GM19328 (cell line): ENCODE results near the gene ZFYVE9.
"Not testable (repeated sequence)": the region's sequence is repeated elsewhere in the genome, so short reads cannot be mapped to it uniquely, and the experiment has no call there.

Source experiments
- ATAC-seq: cut with Tn5 transposase; IDR thresholded peaks from one replicate; pipeline ENCODE4 v1.9.1; 2021; ENCODE audit warnings: mild to moderate bottlenecking, moderate library complexity; ENCODE audit not compliant: unreplicated experiment

Gene ZFYVE9

GRCh38 chr1:52141513-52142219 is at the start of gene ZFYVE9:
TSS of gene ZFYVE9 (plus strand) at chr1:52142089. CDS start at chr1:52233207, 91,118 bp downstream.
- peak; percentile 63 for ATAC-seq

GRCh38 chr1:52094300-52094699 is 47.6 kb upstream of the ZFYVE9 start:
- ATAC-seq = not testable (repeated sequence)

GRCh38 chr1:52096216-52096615 is 45.7 kb upstream of the ZFYVE9 start:
- no peak for ATAC-seq

- ATAC-seq = no peak
These were observed 43.6 kb upstream of the ZFYVE9 start for GRCh38 chr1:52098139-52098871.

GRCh38 chr1:52102336-52103013 is 39.4 kb upstream of the ZFYVE9 start:
- ATAC-seq = no peak

GRCh38 chr1:52111492-52111891 is 30.4 kb upstream of the ZFYVE9 start:
- no peak for ATAC-seq

GRCh38 chr1:52112489-52112888 is 29.4 kb upstream of the ZFYVE9 start:
- ATAC-seq = no peak

GRCh38 chr1:52119301-52120079 is 22.4 kb upstream of the ZFYVE9 start:
- ATAC-seq = no peak

GRCh38 chr1:52122384-52122783 is 19.5 kb upstream of the ZFYVE9 start:
- ATAC-seq = no peak

GRCh38 chr1:52123622-52124021 is 18.3 kb upstream of the ZFYVE9 start:
- no peak for ATAC-seq

- ATAC-seq = no peak
These were observed 16.0 kb upstream of the ZFYVE9 start for GRCh38 chr1:52125736-52126359.

- ATAC-seq = no peak
These were observed 14.4 kb upstream of the ZFYVE9 start for GRCh38 chr1:52127181-52128180.

- ATAC-seq = no peak
These were observed 1.9 kb upstream of the ZFYVE9 start for GRCh38 chr1:52139817-52140540.

- no peak for ATAC-seq
These were observed 1.0 kb upstream of the ZFYVE9 start for GRCh38 chr1:52140633-52141512.

GRCh38 chr1:52142220-52143183 is 613 bp downstream of the ZFYVE9 start:
- ATAC-seq = peak; percentile 34

GRCh38 chr1:52145137-52145536 is 3.2 kb downstream of the ZFYVE9 start:
- ATAC-seq = no peak

- ATAC-seq = not testable (repeated sequence)
These were observed 8.6 kb downstream of the ZFYVE9 start for GRCh38 chr1:52150445-52150844.
